ENCODE results near the gene ZNF678.

The ZNF678 gene

GRCh38 chr1:227725046-227725445 lies 161.7 kb downstream of the ZNF678 start:
- no peak for ATAC-seq

- no peak for ATAC-seq
These were observed 163.0 kb downstream of the ZNF678 start for GRCh38 chr1:227726318-227726717.
